WTC11 (cell line): ENCODE results near the gene TEX54. TPM values are rescaled to one million over a fixed set of nuclear protein-coding genes. Genes with fewer than 3 reads are reported as not detected.

ENCODE experiments used
- ESRRA ChIP-seq: sonication (generic); formaldehyde crosslinking; IDR thresholded peaks from 2 replicates; pipeline ENCODE4 v1.8.1; 2022; ENCODE audit warnings: mild to moderate bottlenecking, missing genetic modification reagents, borderline replicate concordance
- GRHL2 ChIP-seq: fragments of 250-450 bp; sonication (Bioruptor Pico); IDR thresholded peaks from 2 replicates; pipeline ENCODE4 v1.8.0; 2022; ENCODE audit warnings: mild to moderate bottlenecking, moderate library complexity; ENCODE audit not compliant: insufficient replicate concordance, severe bottlenecking
- JAZF1 ChIP-seq: fragments of 250-450 bp; sonication (Bioruptor Pico); IDR thresholded peaks from 2 replicates; pipeline ENCODE4 v1.9.0; 2021; ENCODE audit warnings: moderate library complexity, mild to moderate bottlenecking, inconsistent platforms
- JUN ChIP-seq: sonication (generic); formaldehyde crosslinking; IDR thresholded peaks from 2 replicates; pipeline ENCODE4 v1.8.0; 2023; ENCODE audit warnings: mild to moderate bottlenecking, missing genetic modification reagents
- KAT7 ChIP-seq: sonication (generic); formaldehyde crosslinking; IDR thresholded peaks from 2 replicates; pipeline ENCODE4 v1.8.1; 2023; ENCODE audit warnings: missing genetic modification reagents, mild to moderate bottlenecking, borderline replicate concordance
- NFYB ChIP-seq: sonication (generic); formaldehyde crosslinking; conservative IDR thresholded peaks from 2 replicates; pipeline ENCODE4 v1.8.0; 2022; ENCODE audit warnings: low read depth, missing genetic modification reagents
- PRRX2 ChIP-seq: fragments of 250-450 bp; sonication (Bioruptor Pico); IDR thresholded peaks from 2 replicates; pipeline ENCODE4 v1.8.0; 2021; ENCODE audit warnings: mild to moderate bottlenecking
- SMAD3 ChIP-seq: sonication (generic); formaldehyde crosslinking; IDR thresholded peaks from 2 replicates; pipeline ENCODE4 v1.8.0; 2022; ENCODE audit warnings: missing genetic modification reagents, mild to moderate bottlenecking, borderline replicate concordance
- SMAD4 ChIP-seq: sonication (generic); formaldehyde crosslinking; IDR thresholded peaks from 2 replicates; pipeline ENCODE4 v1.8.0; 2022; ENCODE audit warnings: mild to moderate bottlenecking, missing genetic modification reagents
- SOX15 ChIP-seq: fragments of 250-450 bp; sonication (Bioruptor Pico); IDR thresholded peaks from 2 replicates; pipeline ENCODE4 v1.9.0; 2021; ENCODE audit warnings: mild to moderate bottlenecking
- SP1 ChIP-seq: sonication (generic); formaldehyde crosslinking; conservative IDR thresholded peaks from 2 replicates; pipeline ENCODE4 v1.8.1; 2022; ENCODE audit warnings: missing genetic modification reagents
- TEAD1 ChIP-seq: sonication (generic); formaldehyde crosslinking; IDR thresholded peaks from 2 replicates; pipeline ENCODE4 v1.8.0; 2022; ENCODE audit warnings: mild to moderate bottlenecking, missing genetic modification reagents
- ZNF263 ChIP-seq: sonication (generic); formaldehyde crosslinking; IDR thresholded peaks from 2 replicates; pipeline ENCODE4 v1.8.1; 2022; ENCODE audit warnings: low read depth, mild to moderate bottlenecking, moderate library complexity, missing genetic modification reagents
- ZNF396 ChIP-seq: fragments of 250-450 bp; sonication (Bioruptor Pico); IDR thresholded peaks from 2 replicates; pipeline ENCODE4 v1.8.0; 2021; ENCODE audit warnings: mild to moderate bottlenecking, moderate library complexity, borderline replicate concordance
- ZNF416 ChIP-seq: fragments of 250-450 bp; sonication (Bioruptor Pico); IDR thresholded peaks from 2 replicates; pipeline ENCODE4 v1.9.0; 2021; ENCODE audit warnings: mild to moderate bottlenecking, inconsistent platforms
- total RNA-seq: library from RNA; stranded (reverse); gene quantifications from 3 replicates; pipeline ENCODE4 v1.2.3, GENCODE V29; 2021
- TF ChIP-seq, protein P1 (sequence below): sonication (generic); formaldehyde crosslinking; IDR thresholded peaks from 2 replicates; pipeline ENCODE4 v1.8.1; 2022; ENCODE audit warnings: mild to moderate bottlenecking, moderate library complexity, missing genetic modification reagents
- TF ChIP-seq, protein P2 (sequence below): fragments of 200-600 bp; IDR thresholded peaks from 2 replicates; pipeline ENCODE4 v1.8.0; 2022; ENCODE audit warnings: antibody characterized with exemption
- TF ChIP-seq, protein P3 (sequence below): sonication (generic); formaldehyde crosslinking; IDR thresholded peaks from 2 replicates; pipeline ENCODE4 v1.8.1; 2022; ENCODE audit warnings: mild to moderate bottlenecking, missing genetic modification reagents, moderate library complexity, borderline replicate concordance
- TF ChIP-seq, protein P4 (sequence below): fragments of 250-450 bp; sonication (Bioruptor Pico); IDR thresholded peaks from 2 replicates; pipeline ENCODE4 v1.8.0; 2021; ENCODE audit warnings: mild to moderate bottlenecking
- TF ChIP-seq, protein P5 (sequence below): sonication (generic); formaldehyde crosslinking; IDR thresholded peaks from 2 replicates; pipeline ENCODE4 v1.8.1; 2023; ENCODE audit warnings: mild to moderate bottlenecking, missing genetic modification reagents, borderline replicate concordance
- TF ChIP-seq, protein P6 (sequence below): sonication (generic); formaldehyde crosslinking; IDR thresholded peaks from 2 replicates; pipeline ENCODE4 v1.8.0; 2023; ENCODE audit warnings: mild to moderate bottlenecking, missing genetic modification reagents
- TF ChIP-seq, protein P7 (sequence below): fragments of 250-450 bp; sonication (Bioruptor Pico); IDR thresholded peaks from 2 replicates; pipeline ENCODE4 v1.9.0; 2021; ENCODE audit warnings: moderate library complexity, mild to moderate bottlenecking, inconsistent platforms, borderline replicate concordance
- TF ChIP-seq, protein P8 (sequence below): sonication (generic); formaldehyde crosslinking; IDR thresholded peaks from 2 replicates; pipeline ENCODE4 v1.8.0; 2022; ENCODE audit warnings: mild to moderate bottlenecking, missing genetic modification reagents

Gene TEX54
- total RNA-seq, 1 experiment from 2014 or later: not detected

DNA sequence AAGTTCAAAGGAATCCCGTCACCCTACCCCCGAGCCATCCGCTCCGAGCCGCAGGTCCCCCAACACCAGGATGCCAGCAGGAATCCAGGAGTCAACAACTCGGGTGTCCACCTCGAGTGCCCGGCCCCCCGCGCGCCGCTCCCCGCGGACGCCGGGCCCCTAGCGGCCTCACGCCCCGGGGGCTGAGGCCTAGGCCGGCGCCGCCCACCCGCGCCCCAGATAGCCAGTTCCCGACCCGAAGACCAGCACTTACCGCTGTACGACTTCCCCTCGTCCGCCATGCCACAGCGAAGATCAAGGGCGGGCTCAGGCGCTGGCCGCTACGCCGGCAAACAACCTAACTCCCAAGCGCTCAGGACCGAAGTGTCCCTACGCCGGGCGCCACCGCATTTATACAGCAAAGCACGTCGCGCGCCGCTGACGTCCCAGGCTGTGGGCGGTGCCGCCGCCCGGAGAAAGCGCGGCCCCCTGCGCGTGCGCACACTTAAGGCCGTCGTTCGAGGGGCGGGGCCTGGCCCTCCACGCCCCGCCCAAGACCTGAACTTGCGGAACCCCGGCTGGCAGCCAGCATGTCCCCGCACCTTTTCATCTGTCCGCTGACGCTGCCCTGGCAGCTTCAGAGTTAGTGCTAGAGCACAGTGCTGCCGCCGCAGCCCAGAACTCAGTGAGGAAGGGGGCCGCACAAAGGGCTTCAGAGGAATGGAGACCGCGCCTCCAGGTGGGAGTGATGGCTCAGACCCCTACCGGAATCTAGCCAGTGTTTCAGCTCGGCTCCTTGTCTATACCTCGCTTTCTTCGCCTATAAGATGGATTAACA is 27.4 kb downstream of the TEX54 start, which contains the start of gene NXF1 (continued):
- TF ChIP-seq, protein P1, sequence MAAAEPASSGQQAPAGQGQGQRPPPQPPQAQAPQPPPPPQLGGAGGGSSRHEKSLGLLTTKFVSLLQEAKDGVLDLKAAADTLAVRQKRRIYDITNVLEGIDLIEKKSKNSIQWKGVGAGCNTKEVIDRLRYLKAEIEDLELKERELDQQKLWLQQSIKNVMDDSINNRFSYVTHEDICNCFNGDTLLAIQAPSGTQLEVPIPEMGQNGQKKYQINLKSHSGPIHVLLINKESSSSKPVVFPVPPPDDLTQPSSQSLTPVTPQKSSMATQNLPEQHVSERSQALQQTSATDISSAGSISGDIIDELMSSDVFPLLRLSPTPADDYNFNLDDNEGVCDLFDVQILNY (CRISPR knock-in tag): peak; percentile 87
- TF ChIP-seq, protein P2, sequence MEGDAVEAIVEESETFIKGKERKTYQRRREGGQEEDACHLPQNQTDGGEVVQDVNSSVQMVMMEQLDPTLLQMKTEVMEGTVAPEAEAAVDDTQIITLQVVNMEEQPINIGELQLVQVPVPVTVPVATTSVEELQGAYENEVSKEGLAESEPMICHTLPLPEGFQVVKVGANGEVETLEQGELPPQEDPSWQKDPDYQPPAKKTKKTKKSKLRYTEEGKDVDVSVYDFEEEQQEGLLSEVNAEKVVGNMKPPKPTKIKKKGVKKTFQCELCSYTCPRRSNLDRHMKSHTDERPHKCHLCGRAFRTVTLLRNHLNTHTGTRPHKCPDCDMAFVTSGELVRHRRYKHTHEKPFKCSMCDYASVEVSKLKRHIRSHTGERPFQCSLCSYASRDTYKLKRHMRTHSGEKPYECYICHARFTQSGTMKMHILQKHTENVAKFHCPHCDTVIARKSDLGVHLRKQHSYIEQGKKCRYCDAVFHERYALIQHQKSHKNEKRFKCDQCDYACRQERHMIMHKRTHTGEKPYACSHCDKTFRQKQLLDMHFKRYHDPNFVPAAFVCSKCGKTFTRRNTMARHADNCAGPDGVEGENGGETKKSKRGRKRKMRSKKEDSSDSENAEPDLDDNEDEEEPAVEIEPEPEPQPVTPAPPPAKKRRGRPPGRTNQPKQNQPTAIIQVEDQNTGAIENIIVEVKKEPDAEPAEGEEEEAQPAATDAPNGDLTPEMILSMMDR: no peak
- TF ChIP-seq, protein P3, sequence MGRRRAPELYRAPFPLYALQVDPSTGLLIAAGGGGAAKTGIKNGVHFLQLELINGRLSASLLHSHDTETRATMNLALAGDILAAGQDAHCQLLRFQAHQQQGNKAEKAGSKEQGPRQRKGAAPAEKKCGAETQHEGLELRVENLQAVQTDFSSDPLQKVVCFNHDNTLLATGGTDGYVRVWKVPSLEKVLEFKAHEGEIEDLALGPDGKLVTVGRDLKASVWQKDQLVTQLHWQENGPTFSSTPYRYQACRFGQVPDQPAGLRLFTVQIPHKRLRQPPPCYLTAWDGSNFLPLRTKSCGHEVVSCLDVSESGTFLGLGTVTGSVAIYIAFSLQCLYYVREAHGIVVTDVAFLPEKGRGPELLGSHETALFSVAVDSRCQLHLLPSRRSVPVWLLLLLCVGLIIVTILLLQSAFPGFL (CRISPR knock-in tag): no peak
- TF ChIP-seq, protein P4, sequence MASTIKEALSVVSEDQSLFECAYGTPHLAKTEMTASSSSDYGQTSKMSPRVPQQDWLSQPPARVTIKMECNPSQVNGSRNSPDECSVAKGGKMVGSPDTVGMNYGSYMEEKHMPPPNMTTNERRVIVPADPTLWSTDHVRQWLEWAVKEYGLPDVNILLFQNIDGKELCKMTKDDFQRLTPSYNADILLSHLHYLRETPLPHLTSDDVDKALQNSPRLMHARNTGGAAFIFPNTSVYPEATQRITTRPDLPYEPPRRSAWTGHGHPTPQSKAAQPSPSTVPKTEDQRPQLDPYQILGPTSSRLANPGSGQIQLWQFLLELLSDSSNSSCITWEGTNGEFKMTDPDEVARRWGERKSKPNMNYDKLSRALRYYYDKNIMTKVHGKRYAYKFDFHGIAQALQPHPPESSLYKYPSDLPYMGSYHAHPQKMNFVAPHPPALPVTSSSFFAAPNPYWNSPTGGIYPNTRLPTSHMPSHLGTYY (CRISPR knock-in tag): 0 out of 2 replicates have a peak, but pooled peaks have one; percentile 56
- TF ChIP-seq, protein P5, sequence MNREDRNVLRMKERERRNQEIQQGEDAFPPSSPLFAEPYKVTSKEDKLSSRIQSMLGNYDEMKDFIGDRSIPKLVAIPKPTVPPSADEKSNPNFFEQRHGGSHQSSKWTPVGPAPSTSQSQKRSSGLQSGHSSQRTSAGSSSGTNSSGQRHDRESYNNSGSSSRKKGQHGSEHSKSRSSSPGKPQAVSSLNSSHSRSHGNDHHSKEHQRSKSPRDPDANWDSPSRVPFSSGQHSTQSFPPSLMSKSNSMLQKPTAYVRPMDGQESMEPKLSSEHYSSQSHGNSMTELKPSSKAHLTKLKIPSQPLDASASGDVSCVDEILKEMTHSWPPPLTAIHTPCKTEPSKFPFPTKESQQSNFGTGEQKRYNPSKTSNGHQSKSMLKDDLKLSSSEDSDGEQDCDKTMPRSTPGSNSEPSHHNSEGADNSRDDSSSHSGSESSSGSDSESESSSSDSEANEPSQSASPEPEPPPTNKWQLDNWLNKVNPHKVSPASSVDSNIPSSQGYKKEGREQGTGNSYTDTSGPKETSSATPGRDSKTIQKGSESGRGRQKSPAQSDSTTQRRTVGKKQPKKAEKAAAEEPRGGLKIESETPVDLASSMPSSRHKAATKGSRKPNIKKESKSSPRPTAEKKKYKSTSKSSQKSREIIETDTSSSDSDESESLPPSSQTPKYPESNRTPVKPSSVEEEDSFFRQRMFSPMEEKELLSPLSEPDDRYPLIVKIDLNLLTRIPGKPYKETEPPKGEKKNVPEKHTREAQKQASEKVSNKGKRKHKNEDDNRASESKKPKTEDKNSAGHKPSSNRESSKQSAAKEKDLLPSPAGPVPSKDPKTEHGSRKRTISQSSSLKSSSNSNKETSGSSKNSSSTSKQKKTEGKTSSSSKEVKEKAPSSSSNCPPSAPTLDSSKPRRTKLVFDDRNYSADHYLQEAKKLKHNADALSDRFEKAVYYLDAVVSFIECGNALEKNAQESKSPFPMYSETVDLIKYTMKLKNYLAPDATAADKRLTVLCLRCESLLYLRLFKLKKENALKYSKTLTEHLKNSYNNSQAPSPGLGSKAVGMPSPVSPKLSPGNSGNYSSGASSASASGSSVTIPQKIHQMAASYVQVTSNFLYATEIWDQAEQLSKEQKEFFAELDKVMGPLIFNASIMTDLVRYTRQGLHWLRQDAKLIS (CRISPR knock-in tag): no peak
- TF ChIP-seq JUN: peak; percentile 65; the same call in 1 of the 2 replicates
- TF ChIP-seq SMAD3 (CRISPR knock-in tag): peak; percentile 77
- no peak for TF ChIP-seq ESRRA (CRISPR knock-in tag)
- no peak for TF ChIP-seq SOX15
- TF ChIP-seq GRHL2 (CRISPR knock-in tag): no peak
- TF ChIP-seq KAT7 (CRISPR knock-in tag): no peak
- no peak for TF ChIP-seq ZNF396 (CRISPR knock-in tag)
- TF ChIP-seq ZNF416 (CRISPR knock-in tag): peak; percentile 95
- peak; percentile 99 for TF ChIP-seq SP1
- TF ChIP-seq PRRX2: peak; percentile 72; the same call in 1 of the 2 replicates
- TF ChIP-seq JAZF1 (CRISPR knock-in tag): no peak
- TF ChIP-seq NFYB (CRISPR knock-in tag): peak; percentile 47
- TF ChIP-seq SMAD4 (CRISPR knock-in tag): no peak
- TF ChIP-seq, protein P6, sequence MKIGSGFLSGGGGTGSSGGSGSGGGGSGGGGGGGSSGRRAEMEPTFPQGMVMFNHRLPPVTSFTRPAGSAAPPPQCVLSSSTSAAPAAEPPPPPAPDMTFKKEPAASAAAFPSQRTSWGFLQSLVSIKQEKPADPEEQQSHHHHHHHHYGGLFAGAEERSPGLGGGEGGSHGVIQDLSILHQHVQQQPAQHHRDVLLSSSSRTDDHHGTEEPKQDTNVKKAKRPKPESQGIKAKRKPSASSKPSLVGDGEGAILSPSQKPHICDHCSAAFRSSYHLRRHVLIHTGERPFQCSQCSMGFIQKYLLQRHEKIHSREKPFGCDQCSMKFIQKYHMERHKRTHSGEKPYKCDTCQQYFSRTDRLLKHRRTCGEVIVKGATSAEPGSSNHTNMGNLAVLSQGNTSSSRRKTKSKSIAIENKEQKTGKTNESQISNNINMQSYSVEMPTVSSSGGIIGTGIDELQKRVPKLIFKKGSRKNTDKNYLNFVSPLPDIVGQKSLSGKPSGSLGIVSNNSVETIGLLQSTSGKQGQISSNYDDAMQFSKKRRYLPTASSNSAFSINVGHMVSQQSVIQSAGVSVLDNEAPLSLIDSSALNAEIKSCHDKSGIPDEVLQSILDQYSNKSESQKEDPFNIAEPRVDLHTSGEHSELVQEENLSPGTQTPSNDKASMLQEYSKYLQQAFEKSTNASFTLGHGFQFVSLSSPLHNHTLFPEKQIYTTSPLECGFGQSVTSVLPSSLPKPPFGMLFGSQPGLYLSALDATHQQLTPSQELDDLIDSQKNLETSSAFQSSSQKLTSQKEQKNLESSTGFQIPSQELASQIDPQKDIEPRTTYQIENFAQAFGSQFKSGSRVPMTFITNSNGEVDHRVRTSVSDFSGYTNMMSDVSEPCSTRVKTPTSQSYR (CRISPR knock-in tag): 0 out of 2 replicates have a peak, but pooled peaks have one; percentile 49
- TF ChIP-seq, protein P7, sequence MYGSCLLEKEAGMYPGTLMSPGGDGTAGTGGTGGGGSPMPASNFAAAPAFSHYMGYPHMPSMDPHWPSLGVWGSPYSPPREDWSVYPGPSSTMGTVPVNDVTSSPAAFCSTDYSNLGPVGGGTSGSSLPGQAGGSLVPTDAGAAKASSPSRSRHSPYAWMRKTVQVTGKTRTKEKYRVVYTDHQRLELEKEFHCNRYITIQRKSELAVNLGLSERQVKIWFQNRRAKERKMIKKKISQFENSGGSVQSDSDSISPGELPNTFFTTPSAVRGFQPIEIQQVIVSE (CRISPR knock-in tag): no peak
- TF ChIP-seq TEAD1 (CRISPR knock-in tag): peak; percentile 88; the same call in 1 of the 2 replicates
- TF ChIP-seq, protein P8, sequence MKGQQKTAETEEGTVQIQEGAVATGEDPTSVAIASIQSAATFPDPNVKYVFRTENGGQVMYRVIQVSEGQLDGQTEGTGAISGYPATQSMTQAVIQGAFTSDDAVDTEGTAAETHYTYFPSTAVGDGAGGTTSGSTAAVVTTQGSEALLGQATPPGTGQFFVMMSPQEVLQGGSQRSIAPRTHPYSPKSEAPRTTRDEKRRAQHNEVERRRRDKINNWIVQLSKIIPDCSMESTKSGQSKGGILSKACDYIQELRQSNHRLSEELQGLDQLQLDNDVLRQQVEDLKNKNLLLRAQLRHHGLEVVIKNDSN: no peak
- peak; percentile 20; the same call in 1 of the 2 replicates for TF ChIP-seq ZNF263 (CRISPR knock-in tag)
